ENCODE results near the gene ACTR2.
A peak's percentile ranks its signal among the peaks of the same experiment; 100 is the strongest.
"Not testable (repeated sequence)": the region's sequence is repeated elsewhere in the genome, so short reads cannot be mapped to it uniquely, and the experiment has no call there.

ACTR2 gene

GRCh38 chr2:65231121-65231520 is 3.5 kb downstream of the ACTR2 start:
- H3K4me3 ChIP-seq (ENCODE audit: low read length), result no peak overlapping the region
- TF ChIP-seq, protein P1, sequence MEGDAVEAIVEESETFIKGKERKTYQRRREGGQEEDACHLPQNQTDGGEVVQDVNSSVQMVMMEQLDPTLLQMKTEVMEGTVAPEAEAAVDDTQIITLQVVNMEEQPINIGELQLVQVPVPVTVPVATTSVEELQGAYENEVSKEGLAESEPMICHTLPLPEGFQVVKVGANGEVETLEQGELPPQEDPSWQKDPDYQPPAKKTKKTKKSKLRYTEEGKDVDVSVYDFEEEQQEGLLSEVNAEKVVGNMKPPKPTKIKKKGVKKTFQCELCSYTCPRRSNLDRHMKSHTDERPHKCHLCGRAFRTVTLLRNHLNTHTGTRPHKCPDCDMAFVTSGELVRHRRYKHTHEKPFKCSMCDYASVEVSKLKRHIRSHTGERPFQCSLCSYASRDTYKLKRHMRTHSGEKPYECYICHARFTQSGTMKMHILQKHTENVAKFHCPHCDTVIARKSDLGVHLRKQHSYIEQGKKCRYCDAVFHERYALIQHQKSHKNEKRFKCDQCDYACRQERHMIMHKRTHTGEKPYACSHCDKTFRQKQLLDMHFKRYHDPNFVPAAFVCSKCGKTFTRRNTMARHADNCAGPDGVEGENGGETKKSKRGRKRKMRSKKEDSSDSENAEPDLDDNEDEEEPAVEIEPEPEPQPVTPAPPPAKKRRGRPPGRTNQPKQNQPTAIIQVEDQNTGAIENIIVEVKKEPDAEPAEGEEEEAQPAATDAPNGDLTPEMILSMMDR (conservative IDR thresholded peaks at IDR 0.05; ENCODE audit: low read length), result no peak
- DNase-seq (ENCODE audit: low read depth), result peak; percentile 63

DNA sequence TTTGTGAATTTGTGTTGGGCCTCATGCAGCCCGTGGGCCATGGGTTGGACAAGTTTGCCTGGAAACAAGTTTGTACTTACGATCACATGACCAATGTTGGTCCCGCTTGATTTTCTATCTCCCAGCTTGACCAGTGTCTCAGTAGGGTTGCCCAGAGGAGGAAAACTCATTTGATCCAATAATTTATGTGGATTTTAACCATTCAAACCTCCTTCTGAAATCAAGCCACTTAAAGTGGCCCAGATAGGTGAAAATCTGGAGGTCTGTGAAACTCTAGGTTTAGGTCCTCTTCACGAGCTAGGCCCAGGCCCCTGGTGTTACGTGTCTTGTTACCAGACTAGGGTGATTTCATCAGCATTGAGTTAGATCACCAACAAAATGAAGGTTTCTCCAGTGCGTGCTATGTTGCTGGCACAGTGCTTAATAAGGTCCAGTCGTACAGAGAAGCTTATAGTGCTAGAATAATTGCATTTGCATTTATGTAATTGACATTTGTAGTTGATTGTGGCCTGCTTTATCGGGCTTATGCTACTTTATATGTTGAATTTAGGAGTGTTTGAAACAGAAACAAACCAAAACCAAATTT is 4.4 kb downstream of the ACTR2 start:
- TF ChIP-seq, protein P1 (conservative IDR thresholded peaks at IDR 0.05; ENCODE audit: low read length), result no peak
- DNase-seq (ENCODE audit: low read depth), result peak; percentile 81
- H3K4me3 ChIP-seq (ENCODE audit: low read length), result peak overlapping the region; percentile 7

- peak; percentile 45 for DNase-seq (ENCODE audit: low read depth)
- TF ChIP-seq, protein P1 (conservative IDR thresholded peaks at IDR 0.05; ENCODE audit: low read length), result no peak
- no peak overlapping the region for H3K4me3 ChIP-seq (ENCODE audit: low read length)
These were observed 5.0 kb downstream of the ACTR2 start for GRCh38 chr2:65232636-65233035.

DNA sequence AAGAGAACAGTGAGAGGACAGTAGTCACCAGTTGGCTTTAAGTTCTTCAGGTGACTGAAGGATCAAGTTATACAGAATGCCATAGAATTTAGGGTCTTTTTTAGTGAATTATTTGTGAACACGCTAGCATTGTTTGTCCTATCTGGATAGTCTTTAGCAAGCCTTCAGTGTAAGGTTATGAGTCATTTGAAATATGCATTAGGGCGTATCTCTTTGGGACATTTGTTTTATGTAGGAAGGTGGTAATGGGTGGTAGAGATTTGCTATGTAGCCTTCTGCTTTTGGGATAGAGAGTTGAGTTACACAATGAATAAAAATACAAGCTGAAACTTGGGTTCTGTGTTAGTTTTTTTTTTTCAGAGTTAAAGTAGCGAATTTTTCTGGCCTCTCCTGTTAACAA is 13.0 kb downstream of the ACTR2 start:
- DNase-seq (ENCODE audit: low read depth), result no peak
- TF ChIP-seq, protein P1 (conservative IDR thresholded peaks at IDR 0.05; ENCODE audit: low read length), result no peak
- H3K4me3 ChIP-seq (ENCODE audit: low read length), result no peak overlapping the region

GRCh38 chr2:65244452-65244851 is 16.8 kb downstream of the ACTR2 start:
- H3K4me3 ChIP-seq (ENCODE audit: low read length); DNase-seq (ENCODE audit: low read depth): not testable (repeated sequence)

DNA sequence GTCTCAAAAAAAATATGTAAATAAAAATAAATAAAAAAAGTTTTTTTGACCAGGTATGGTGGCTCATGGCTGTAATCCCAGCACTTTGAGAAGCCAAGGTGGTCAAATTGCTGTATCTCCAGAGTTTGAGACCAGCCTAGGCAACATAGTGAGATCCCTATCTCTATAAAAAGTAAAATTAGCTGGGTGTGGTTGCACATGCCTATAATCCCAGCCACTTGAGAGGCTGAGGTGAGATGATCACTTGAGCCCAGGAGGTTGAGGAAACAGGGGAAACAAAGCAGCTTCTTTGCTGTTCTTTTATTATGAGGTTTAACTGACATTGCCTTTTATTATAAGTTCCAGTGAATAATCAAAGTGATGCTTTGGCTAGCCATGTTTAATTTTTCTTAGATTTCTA is 25.0 kb downstream of the ACTR2 start:
- DNase-seq (ENCODE audit: low read depth), result no peak
- no peak overlapping the region for H3K4me3 ChIP-seq (ENCODE audit: low read length)
- TF ChIP-seq, protein P1 (conservative IDR thresholded peaks at IDR 0.05; ENCODE audit: low read length), result no peak

GRCh38 chr2:65255356-65255755 is 27.7 kb downstream of the ACTR2 start:
- no peak overlapping the region for H3K4me3 ChIP-seq (ENCODE audit: low read length)
- DNase-seq (ENCODE audit: low read depth), result no peak

More at GRCh38 chr2:65255356-65255755, 27.7 kb downstream of the ACTR2 start:
- TF ChIP-seq, protein P1 (conservative IDR thresholded peaks at IDR 0.05; ENCODE audit: low read length), result no peak

Data from AG10803 (cell line).